Esophagus squamous epithelium (tissue), 5 donors: ENCODE results near the gene MYO18B. TPM values are rescaled to one million over a fixed set of nuclear protein-coding genes. Genes with fewer than 3 reads are reported as not detected.

Experiments
- DNase-seq: peaks from one replicate; lab custom pipeline; 2025; lab: John Stamatoyannopoulos, UW
- H3K27ac ChIP-seq, 4 donors: fragments of 200-600 bp; sonication (generic); one replicate each; pipeline ENCODE4 v1.5.1; 2016 to 2019; ENCODE audit warnings: mild to moderate bottlenecking in 1 of 4
- H3K27me3 ChIP-seq, 4 donors: fragments of 200-600 bp; sonication (generic); 1 replicate in 3 of 4; 2 replicates in 1 of 4; pipeline versions ENCODE4 v1.5.1 to v1.6.0; 2017 to 2021; ENCODE audit warnings: antibody characterized with exemption in 1 of 4
- H3K36me3 ChIP-seq, 3 donors: fragments of 200-600 bp; sonication (generic); one replicate each; pipeline ENCODE4 v1.5.1; 2016 to 2019
- H3K4me1 ChIP-seq, 3 donors: fragments of 200-600 bp; sonication (generic); one replicate each; pipeline ENCODE4 v1.5.1; 2017 to 2019
- H3K4me3 ChIP-seq, 4 donors: fragments of 200-600 bp; sonication (generic); 1 replicate in 3 of 4; 2 replicates in 1 of 4; pipeline ENCODE4 v1.5.1; 2016 to 2019; ENCODE audit warnings: mild to moderate bottlenecking in 2 of 4, moderate library complexity in 1 of 4
- H3K9me3 ChIP-seq, 3 donors: fragments of 200-600 bp; sonication (generic); one replicate each; pipeline ENCODE4 v1.5.1; 2016 to 2019
- CTCF ChIP-seq, 6 experiments: fragments of 450-650 bp in 4 of 6; fragments of 200-600 bp in 2 of 6; sonication (generic) in 2 of 6; IDR thresholded peaks; one replicate each; pipeline ENCODE4 v1.5.1; 2016 to 2019; ENCODE audit warnings: antibody characterized with exemption in 6 of 6, mild to moderate bottlenecking in 4 of 6, moderate library complexity in 4 of 6
- POLR2A ChIP-seq, 4 donors: fragments of 450-650 bp; IDR thresholded peaks; one replicate each; pipeline ENCODE4 v1.6.1; 2017; ENCODE audit warnings: antibody characterized with exemption in 4 of 4, mild to moderate bottlenecking in 4 of 4, moderate library complexity in 3 of 4
- WGBS, 2 donors: methylation state at CpG; one replicate each; pipeline ENCODE4 v1.1.5; 2018; 5-methylcytosine and 5-hydroxymethylcytosine counted together
- intact Hi-C: fragments of 100-400 bp; cut with DNase I; formaldehyde crosslinking; loops from one replicate; pipeline ENCODE4 v1.15.0; 2022
- total RNA-seq, 4 donors: library from RNA; depleted of rRNA; stranded (reverse); fragments of >200 nt; gene quantifications; one replicate each; pipeline ENCODE4 v1.1.0, GENCODE V29; 2016
- donor health status: DM: yes; HTN: yes; CAD: no.

The MYO18B gene
- total RNA-seq, 4 donors from 2014 or later, result 0.06 to 2.5 (median 0.17) TPM

GRCh38 chr22:26031641-26032040, 289.7 kb downstream of the MYO18B start:
- Histone ChIP-seq H3K27ac (no peak overlapping the region), H3K9me3 (peaks cover 0 to 7% (median 0%) of the 10 kb centered on the region in 3 donors), H3K36me3 (no peaks in the 10 kb centered on the region), H3K4me3 (no peak overlapping the region), H3K4me1 (no peaks in the 10 kb centered on the region), H3K27me3 (no peaks in the 10 kb centered on the region)
- WGBS, 2 donors, result 64 to 70% methylated on average over 4 of the region's 6 CpGs
- no peak for DNase-seq
- intact Hi-C loops, result no loop called here
- no peak for TF ChIP-seq POLR2A (IDR thresholded peaks at IDR 0.05)
- no peak for TF ChIP-seq CTCF (IDR thresholded peaks at IDR 0.05)

DNA sequence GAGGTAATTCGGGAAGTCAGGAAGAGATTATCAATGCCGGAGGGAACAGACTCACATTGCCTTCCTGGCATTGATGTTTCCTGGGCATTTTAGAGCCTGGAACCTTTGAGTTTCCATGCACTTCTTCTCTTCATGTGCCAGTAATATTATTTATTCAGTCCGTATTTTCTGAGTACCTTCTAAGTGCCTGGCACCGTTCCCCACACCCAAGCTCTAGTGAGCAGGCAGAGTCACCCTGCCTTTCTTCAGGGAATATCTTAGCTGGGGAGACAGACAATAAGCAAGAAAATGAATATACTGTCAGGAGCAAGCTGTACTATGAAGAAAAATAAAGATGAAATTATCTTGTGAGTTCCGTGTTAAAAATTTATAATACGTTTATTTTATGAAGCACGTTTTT, 291.1 kb downstream of the MYO18B start:
- Histone ChIP-seq H3K27ac (no peak overlapping the region), H3K27me3 (no peaks in the 10 kb centered on the region), H3K4me3 (no peak overlapping the region), H3K9me3 (peaks cover 0 to 7% (median 0%) of the 10 kb centered on the region in 3 donors), H3K4me1 (no peaks in the 10 kb centered on the region), H3K36me3 (no peaks in the 10 kb centered on the region)
- DNase-seq, result no peak
- TF ChIP-seq CTCF (IDR thresholded peaks at IDR 0.05) (no peak), POLR2A (IDR thresholded peaks at IDR 0.05) (no peak)
- intact Hi-C loops, result no loop called here
- WGBS, 2 donors, result 64 to 79% methylated on average over 7 of the region's 7 CpGs

- no peak for DNase-seq
- TF ChIP-seq POLR2A (IDR thresholded peaks at IDR 0.05), result no peak
- TF ChIP-seq CTCF (IDR thresholded peaks at IDR 0.05), result no peak
- no peak overlapping the region for H3K4me3 ChIP-seq
These were observed 291.6 kb downstream of the MYO18B start for GRCh38 chr22:26033586-26033985.

DNA sequence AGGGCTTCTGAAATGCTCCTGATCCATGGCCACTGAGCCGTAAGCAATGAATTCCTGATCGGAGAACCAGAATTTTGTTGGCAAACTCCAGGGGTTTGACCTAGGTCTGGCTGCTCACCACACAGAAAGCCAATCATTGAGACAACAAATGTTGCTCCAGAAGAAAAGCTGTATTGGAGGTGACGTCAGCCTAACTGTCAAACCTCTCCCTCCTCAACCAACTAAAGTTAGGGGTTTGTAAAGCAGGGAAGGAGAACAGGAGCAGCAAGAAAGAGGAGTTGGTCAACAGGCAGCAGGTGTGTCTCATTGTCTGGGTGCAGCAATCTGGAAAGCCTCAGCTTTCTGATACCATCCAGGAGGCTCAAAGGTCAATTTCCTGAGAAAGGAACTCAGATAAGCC, 293.5 kb downstream of the MYO18B start:
- Histone ChIP-seq H3K4me1 (no peaks in the 10 kb centered on the region), H3K27ac (no peak overlapping the region), H3K4me3 (no peak overlapping the region), H3K27me3 (no peaks in the 10 kb centered on the region), H3K9me3 (peaks cover 0 to 7% (median 0%) of the 10 kb centered on the region in 3 donors), H3K36me3 (no peaks in the 10 kb centered on the region)
- 75 to 87% methylated on average over 3 of the region's 3 CpGs for WGBS, 2 donors
- no peak for DNase-seq
- TF ChIP-seq CTCF (IDR thresholded peaks at IDR 0.05) (no peak), POLR2A (IDR thresholded peaks at IDR 0.05) (no peak)
- intact Hi-C loops, result no loop called here

More at GRCh38 chr22:26033586-26033985, 291.6 kb downstream of the MYO18B start:
- no peaks in the 10 kb centered on the region for H3K4me1 ChIP-seq
- intact Hi-C loops, result no loop called here
- H3K27ac ChIP-seq, result no peak overlapping the region
- H3K36me3 ChIP-seq, result no peaks in the 10 kb centered on the region
- no peaks in the 10 kb centered on the region for H3K27me3 ChIP-seq
- H3K9me3 ChIP-seq, result peaks cover 0 to 7% (median 0%) of the 10 kb centered on the region in 3 donors

DNA sequence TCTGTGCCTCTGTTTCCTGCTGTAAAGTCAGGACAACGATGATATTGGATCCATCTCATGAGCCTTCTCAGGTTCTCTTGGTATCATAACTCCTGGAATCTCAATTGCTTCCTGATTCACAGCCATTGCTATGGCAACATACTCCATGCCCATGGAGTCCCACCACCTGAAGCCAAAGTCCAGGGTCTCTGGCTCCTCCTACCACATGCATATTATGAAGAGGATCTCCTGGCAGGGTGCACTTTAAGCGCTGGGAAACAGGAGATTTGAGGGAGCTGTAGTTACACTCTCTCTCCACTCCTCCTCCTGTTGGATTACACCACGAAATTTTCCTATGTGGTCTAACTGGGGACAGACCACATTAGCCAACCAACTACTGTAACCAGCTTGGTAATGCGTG, 296.4 kb downstream of the MYO18B start:
- no peak overlapping the region for H3K27ac ChIP-seq
- no peak for TF ChIP-seq CTCF (IDR thresholded peaks at IDR 0.05)
- no peak for TF ChIP-seq POLR2A (IDR thresholded peaks at IDR 0.05)
- no peaks in the 10 kb centered on the region for H3K4me1 ChIP-seq
- DNase-seq, result no peak
- H3K27me3 ChIP-seq, result no peaks in the 10 kb centered on the region
- WGBS, 2 donors, result 42 to 49% methylated on average over 4 of the region's 4 CpGs
- no peak overlapping the region for H3K4me3 ChIP-seq
- H3K9me3 ChIP-seq, result peaks cover 0 to 7% (median 0%) of the 10 kb centered on the region in 3 donors
- no peaks in the 10 kb centered on the region for H3K36me3 ChIP-seq
- intact Hi-C loops, result no loop called here
